Stimulated activated CD8-positive, alpha-beta memory T cell treated with anti-CD3 and anti-CD28 coated beads, Interleukin-15, amount 100 ng/mL, for 24 hours (primary cell): Measurements from ENCODE around the gene PPIC.

ENCODE experiments used
- DNase-seq: peaks from one replicate; pipeline ENCODE4 v3.0.0-alpha.2; 2020; ENCODE audit warnings: low read depth

PPIC gene

DNA sequence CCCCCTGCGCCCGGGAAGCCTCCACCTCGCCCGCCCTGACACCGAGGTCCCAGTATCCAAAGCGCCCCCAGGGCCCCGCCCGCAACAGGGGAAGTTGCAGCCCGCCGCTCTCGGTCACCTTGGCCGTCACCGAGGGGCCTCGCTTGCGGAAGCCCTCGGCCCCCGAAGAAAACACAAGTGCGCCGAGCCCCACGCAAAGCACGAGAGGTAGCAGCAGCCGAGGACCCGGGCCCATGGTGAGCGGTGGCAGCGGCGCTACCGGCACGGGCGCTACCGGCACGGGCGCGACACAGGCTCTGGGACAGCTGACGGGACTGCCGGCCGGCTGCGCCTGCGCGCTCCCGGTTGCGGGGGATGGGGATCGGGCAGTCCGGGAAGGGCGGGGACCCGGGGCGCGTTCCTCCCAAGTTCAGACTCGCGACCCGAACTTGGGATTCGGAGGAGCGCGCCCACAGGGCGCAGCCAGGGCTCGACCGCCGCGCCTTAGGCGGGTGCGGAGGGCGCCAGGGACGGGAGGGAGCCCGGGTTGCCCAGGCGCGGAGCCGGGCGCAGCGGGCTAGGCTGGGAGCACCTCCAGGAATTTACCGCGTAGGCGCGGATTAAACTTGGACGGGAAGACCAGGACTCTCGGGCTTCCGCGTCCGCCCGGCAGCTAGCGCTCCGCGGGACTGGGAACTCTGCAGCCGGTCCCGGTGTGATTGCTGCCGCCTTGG lies at the start of gene PPIC:
PPIC (minus strand) TSS at position 335 of the 713 bp plus-strand sequence; CDS start at position 235, 100 bp downstream.
- no peak for DNase-seq

GRCh38 chr5:123085638-123086286 lies 49.2 kb upstream of the PPIC start:
- no peak for DNase-seq

- no peak for DNase-seq
These were observed 48.4 kb upstream of the PPIC start for GRCh38 chr5:123084730-123085605.

GRCh38 chr5:123083298-123083697 lies 46.8 kb upstream of the PPIC start:
- DNase-seq: no peak

DNA sequence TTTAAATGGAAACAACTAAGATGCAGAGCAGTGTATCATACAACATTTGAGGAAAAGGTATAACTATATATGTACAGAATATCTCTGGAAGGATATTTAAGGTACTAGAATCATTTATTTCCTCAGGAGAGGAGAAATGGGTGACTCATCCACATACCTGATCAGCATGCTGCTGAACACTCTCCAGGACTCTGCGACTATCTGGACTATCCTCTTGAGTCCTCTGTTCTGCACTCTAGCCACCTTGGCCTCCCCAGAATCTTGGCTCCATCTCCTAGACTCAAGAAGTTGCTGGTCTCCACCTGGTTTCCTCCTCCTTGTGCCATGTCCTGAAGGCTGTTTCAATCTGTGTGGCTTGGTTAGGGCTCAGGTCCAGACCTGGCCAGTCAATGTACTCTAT lies 43.7 kb upstream of the PPIC start:
- no peak for DNase-seq

GRCh38 chr5:123075521-123076163 lies 39.1 kb upstream of the PPIC start:
- no peak for DNase-seq

- no peak for DNase-seq
These were observed 31.9 kb upstream of the PPIC start for GRCh38 chr5:123068368-123068938.

GRCh38 chr5:123066016-123066415 lies 29.5 kb upstream of the PPIC start:
- no peak for DNase-seq

GRCh38 chr5:123059455-123059854 lies 22.9 kb upstream of the PPIC start:
- DNase-seq: no peak

GRCh38 chr5:123051206-123051605 lies 14.7 kb upstream of the PPIC start:
- DNase-seq: no peak

DNA sequence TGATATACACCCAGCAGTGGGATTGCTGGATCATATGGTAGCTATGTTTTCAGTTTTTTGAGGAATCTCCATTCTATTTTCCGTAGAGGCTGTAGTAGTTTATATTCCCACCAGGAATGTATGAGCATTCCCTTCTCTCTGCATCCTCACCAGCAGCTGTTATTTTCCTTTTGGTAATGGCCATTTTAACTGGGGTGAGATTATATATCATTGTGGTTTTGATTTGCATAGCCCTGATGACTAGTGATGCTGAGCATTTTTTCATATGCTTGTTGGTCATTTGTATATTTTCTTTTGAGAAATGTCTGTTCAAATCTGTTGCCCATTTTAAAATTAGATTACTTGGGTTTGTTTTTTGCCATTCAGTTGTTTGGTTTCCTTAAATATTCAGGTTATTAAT lies 11.2 kb upstream of the PPIC start:
- DNase-seq: no peak

DNA sequence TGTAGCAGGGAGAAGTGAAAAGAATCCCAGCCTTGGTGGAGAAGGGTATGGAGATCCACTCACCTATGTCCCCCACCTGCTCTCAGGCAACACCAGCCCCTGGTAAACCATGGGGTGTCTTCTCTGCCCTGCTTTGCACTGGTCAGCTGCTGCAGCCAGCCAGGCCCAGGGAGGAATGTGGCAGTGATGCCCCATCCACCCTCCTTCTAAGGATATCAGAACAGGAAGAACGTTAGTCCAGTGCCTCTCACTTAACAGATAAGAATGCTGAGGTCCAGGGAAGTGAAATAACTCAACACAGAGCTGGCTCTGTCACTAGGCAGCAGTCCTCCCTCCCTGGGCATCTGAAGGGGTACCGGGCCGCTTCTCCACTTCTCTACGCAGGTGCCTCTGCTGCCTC lies 9.7 kb upstream of the PPIC start:
- no peak for DNase-seq

DNA sequence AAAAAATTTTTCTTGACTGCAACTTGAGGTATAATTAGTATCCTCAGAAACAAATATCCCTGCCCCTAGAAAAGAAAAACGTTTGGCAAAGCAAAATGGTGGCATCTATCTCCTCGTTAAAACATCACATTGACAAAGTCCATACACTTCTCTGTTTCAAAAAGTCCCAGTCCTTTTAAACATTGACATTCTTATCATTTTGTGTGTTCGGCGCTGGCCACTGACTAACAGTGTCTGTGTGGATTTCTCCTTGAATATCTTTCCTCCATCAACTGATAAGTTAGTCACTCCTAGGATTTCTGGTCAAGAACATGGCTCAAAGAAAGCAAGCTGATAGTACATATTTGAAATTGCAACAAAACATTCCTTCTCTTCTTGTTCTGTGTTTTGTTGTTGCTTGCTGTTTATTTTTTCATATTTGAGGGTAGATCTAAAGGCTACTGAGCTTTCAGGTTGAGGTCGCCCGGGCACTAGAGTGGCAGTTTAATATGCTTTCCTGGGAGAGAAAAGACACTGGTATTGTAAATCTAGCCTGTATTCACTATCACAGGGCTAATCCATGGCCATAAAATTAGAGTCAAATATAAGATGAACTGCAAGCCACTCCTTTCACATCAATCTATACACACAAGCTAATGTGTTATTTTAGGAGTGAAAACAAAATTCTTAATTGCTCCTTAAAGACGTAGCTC lies 8.5 kb upstream of the PPIC start:
- DNase-seq: no peak

DNA sequence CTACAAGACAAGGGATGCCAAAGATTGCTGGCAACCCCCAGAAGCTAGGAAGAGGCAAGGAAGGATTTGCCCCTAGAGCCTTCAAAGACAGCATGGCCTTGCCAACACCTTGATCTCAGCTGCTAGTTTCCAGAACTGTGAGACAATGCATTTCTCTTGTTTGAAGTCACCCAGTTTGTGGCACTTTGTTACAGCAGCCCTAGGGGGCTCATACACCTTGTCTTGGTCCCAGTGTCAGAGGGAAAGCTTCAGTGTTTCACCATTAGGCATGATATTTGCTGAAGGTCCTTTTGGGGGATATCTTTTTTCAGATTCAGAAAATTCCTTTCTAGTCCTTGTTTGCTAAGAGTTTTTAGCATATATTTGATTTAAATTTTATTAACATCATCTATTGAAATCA lies 3.1 kb upstream of the PPIC start:
- DNase-seq: no peak

- DNase-seq: no peak
These were observed 536 bp upstream of the PPIC start for GRCh38 chr5:123037104-123037418.

DNA sequence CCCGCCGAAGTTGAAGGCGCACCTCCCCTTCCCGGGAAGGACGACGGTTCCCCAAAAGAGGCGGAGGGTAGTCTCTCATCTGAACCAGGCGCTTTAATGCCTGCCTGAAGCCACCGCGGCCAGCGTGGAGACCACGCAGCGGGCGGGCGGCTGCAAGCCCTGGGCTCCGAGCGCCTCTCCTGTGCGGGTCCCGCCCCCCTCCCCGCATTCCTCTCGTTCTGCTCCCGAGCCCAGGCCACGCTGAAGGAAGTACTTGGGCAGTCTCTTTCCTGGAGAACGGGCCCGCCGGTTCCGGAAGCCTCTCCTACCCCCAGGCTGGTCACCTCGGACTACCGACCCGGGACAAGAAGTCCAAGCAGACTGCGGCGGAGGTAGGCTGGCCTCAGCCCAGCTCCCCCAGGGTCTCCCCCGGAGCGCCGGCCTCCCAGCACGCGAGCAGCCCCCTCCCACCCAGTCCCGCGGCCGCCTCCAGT lies 571 bp downstream of the PPIC start:
- no peak for DNase-seq

GRCh38 chr5:123035360-123035917 lies 1.1 kb downstream of the PPIC start:
- no peak for DNase-seq

GRCh38 chr5:123033157-123033671 lies 3.3 kb downstream of the PPIC start:
- DNase-seq: no peak

- no peak for DNase-seq
These were observed 8.3 kb downstream of the PPIC start for GRCh38 chr5:123028222-123028621.

DNA sequence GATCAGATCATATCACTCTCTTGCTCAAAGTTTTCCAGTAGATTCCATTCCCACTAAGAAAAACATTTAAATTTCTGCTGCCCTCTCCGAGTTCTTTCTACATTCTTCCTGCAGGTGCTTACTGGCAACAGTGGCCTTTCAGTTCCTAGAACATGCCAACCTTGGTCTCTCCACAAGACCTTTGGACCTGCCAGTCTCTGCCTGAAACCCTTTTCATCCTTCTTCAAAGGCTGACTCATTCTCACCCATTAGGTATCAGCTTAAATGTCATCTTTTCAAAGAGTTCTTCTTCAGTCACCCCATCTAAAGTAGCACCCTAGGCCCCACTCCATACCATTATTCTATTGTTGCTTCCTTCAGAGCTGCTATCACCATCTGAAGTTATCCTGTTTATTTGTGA lies 21.8 kb downstream of the PPIC start:
- DNase-seq: no peak

GRCh38 chr5:123012321-123012720 lies 24.2 kb downstream of the PPIC start:
- DNase-seq: no peak
